H9 (cell line): ENCODE results near the gene PEMT. TPM values are rescaled to one million over a fixed set of nuclear protein-coding genes. Genes with fewer than 3 reads are reported as not detected.

ENCODE experiments used
- DNase-seq: peaks from one replicate; pipeline ENCODE4 v3.0.0-alpha.2; 2017
- H2AFZ ChIP-seq: one replicate; pipeline ENCODE4 v1.6.1; 2013; ENCODE audit warnings: mild to moderate bottlenecking, low read length, control low read depth, moderate library complexity
- H2AK5ac ChIP-seq: 2 replicates; pipeline ENCODE4 v1.6.1; 2013; ENCODE audit warnings: low read length, control low read depth, mixed read lengths; ENCODE audit not compliant: insufficient read length
- H2BK120ac ChIP-seq: one replicate; pipeline ENCODE4 v1.6.1; 2013; ENCODE audit warnings: low read depth, mild to moderate bottlenecking, low read length, control low read depth, inconsistent platforms; ENCODE audit not compliant: poor library complexity, severe bottlenecking
- H2BK12ac ChIP-seq: 2 replicates; pipeline ENCODE4 v1.6.1; 2013; ENCODE audit warnings: low read length, control low read depth, mixed read lengths, low read depth; ENCODE audit not compliant: insufficient read length
- H2BK15ac ChIP-seq: 2 replicates; pipeline ENCODE4 v1.6.1; 2013; ENCODE audit warnings: low read depth, low read length, control low read depth
- H2BK20ac ChIP-seq: one replicate; pipeline ENCODE4 v1.6.1; 2013; ENCODE audit warnings: low read depth, mild to moderate bottlenecking, low read length, control low read depth, inconsistent platforms; ENCODE audit not compliant: poor library complexity, severe bottlenecking
- H2BK5ac ChIP-seq: 2 replicates; pipeline ENCODE4 v1.6.1; 2013; ENCODE audit warnings: low read length, control low read depth, mixed read lengths; ENCODE audit not compliant: insufficient read length
- H3K14ac ChIP-seq: 2 replicates; pipeline ENCODE4 v1.6.1; 2013; ENCODE audit warnings: low read length, control low read depth; ENCODE audit not compliant: insufficient read depth
- H3K18ac ChIP-seq: 2 replicates; pipeline ENCODE4 v1.6.1; 2013; ENCODE audit warnings: low read depth, mild to moderate bottlenecking, mixed read lengths, low read length, control low read depth; ENCODE audit not compliant: insufficient read length
- H3K23ac ChIP-seq: 2 replicates; pipeline ENCODE4 v1.6.1; 2013; ENCODE audit warnings: low read length, control low read depth, mixed read lengths, low read depth; ENCODE audit not compliant: insufficient read length
- H3K23me2 ChIP-seq: 2 replicates; pipeline ENCODE4 v1.6.1; 2013; ENCODE audit warnings: low read depth, mild to moderate bottlenecking, mixed read lengths, low read length, control low read depth; ENCODE audit not compliant: insufficient read length, poor library complexity, severe bottlenecking
- H3K27ac ChIP-seq: 2 replicates; pipeline ENCODE4 v1.5.1; 2013; ENCODE audit warnings: low read length, control low read depth, mixed read lengths, low read depth; ENCODE audit not compliant: insufficient read length
- H3K27me3 ChIP-seq: 2 replicates; pipeline ENCODE4 v1.6.1; 2013; ENCODE audit warnings: low read length, control low read depth, inconsistent platforms; ENCODE audit not compliant: insufficient read depth
- H3K4ac ChIP-seq: 2 replicates; pipeline ENCODE4 v1.6.1; 2013; ENCODE audit warnings: low read depth, mild to moderate bottlenecking, control low read depth, inconsistent platforms, low read length, moderate library complexity
- H3K4me1 ChIP-seq: 2 replicates; pipeline ENCODE4 v1.6.1; 2013; ENCODE audit warnings: low read length, control low read depth, inconsistent platforms; ENCODE audit not compliant: insufficient read depth
- H3K4me2 ChIP-seq: 2 replicates; pipeline ENCODE4 v1.6.1; 2013; ENCODE audit warnings: low read length, control low read depth, mixed read lengths; ENCODE audit not compliant: insufficient read length, insufficient read depth
- H3K56ac ChIP-seq: 2 replicates; pipeline ENCODE4 v1.6.1; 2013; ENCODE audit warnings: low read depth, mild to moderate bottlenecking, mixed read lengths, low read length, control low read depth; ENCODE audit not compliant: insufficient read length
- H3K79me1 ChIP-seq: 2 replicates; pipeline ENCODE4 v1.6.1; 2013; ENCODE audit warnings: low read depth, mild to moderate bottlenecking, moderate library complexity, low read length, control low read depth, inconsistent platforms; ENCODE audit not compliant: insufficient read depth, poor library complexity, severe bottlenecking
- H3K79me2 ChIP-seq: 2 replicates; pipeline ENCODE4 v1.6.1; 2013; ENCODE audit warnings: low read length, control low read depth, inconsistent platforms; ENCODE audit not compliant: insufficient read depth
- H3K9ac ChIP-seq: 2 replicates; pipeline ENCODE4 v1.6.1; 2013; ENCODE audit warnings: low read length, control low read depth, mixed read lengths; ENCODE audit not compliant: insufficient read length; ENCODE audit errors: extremely low read depth
- H3K9me3 ChIP-seq: one replicate; pipeline ENCODE4 v1.6.1; 2013; ENCODE audit warnings: low read depth, low read length, inconsistent platforms; ENCODE audit not compliant: control insufficient read depth
- H3T11ph ChIP-seq: one replicate; pipeline ENCODE4 v1.6.1; 2013; ENCODE audit warnings: mild to moderate bottlenecking, low read length, control low read depth, inconsistent platforms
- H4K20me1 ChIP-seq: one replicate; pipeline ENCODE4 v1.6.1; 2013; ENCODE audit not compliant: control insufficient read depth, insufficient read length, insufficient read depth
- H4K5ac ChIP-seq: 2 replicates; pipeline ENCODE4 v1.6.1; 2013; ENCODE audit warnings: low read depth, mild to moderate bottlenecking, mixed read lengths, low read length, control low read depth; ENCODE audit not compliant: insufficient read length
- H4K8ac ChIP-seq: replicated peaks from 2 replicates; pipeline ENCODE4 v1.6.1; 2013; ENCODE audit warnings: low read length, control low read depth, mixed read lengths, low read depth; ENCODE audit not compliant: insufficient read length
- H4K91ac ChIP-seq: 2 replicates; pipeline ENCODE4 v1.6.1; 2013; ENCODE audit warnings: low read depth, mild to moderate bottlenecking, moderate library complexity, mixed read lengths, low read length, control low read depth; ENCODE audit not compliant: insufficient read length
- H3K27ac Mint-ChIP-seq, 3 experiments: 2 replicates in 2 of 3; 3 replicates in 1 of 3; pipeline ENCODE4 v1.8.0; 2020 to 2021; ENCODE audit warnings: mixed read lengths in 3 of 3, mild to moderate bottlenecking in 1 of 3, moderate library complexity in 1 of 3
- H3K27me3 Mint-ChIP-seq: 2 replicates; pipeline ENCODE4 v1.8.0; 2021; ENCODE audit warnings: low read depth, mild to moderate bottlenecking, moderate library complexity, mixed read lengths
- H3K36me3 Mint-ChIP-seq, 3 experiments: 2 replicates in 2 of 3; 3 replicates in 1 of 3; pipeline ENCODE4 v1.8.0; 2020 to 2021; ENCODE audit warnings: low read depth in 3 of 3, mixed read lengths in 3 of 3; ENCODE audit not compliant: insufficient read depth in 1 of 3
- H3K4me1 Mint-ChIP-seq, 2 experiments: 2 replicates each; pipeline ENCODE4 v1.8.0; 2020; ENCODE audit warnings: mixed read lengths in 2 of 2
- H3K4me3 Mint-ChIP-seq, 2 experiments: 2 replicates in 1 of 2; 3 replicates in 1 of 2; pipeline ENCODE4 v1.8.0; 2020 to 2021; ENCODE audit warnings: mild to moderate bottlenecking in 2 of 2, mixed read lengths in 2 of 2, moderate library complexity in 1 of 2
- H3K9me3 Mint-ChIP-seq, 2 experiments: 2 replicates in 1 of 2; 3 replicates in 1 of 2; pipeline ENCODE4 v1.8.0; 2020; ENCODE audit warnings: mild to moderate bottlenecking in 2 of 2, mixed read lengths in 2 of 2, moderate library complexity in 1 of 2
- WGBS: extraction: QIAGEN DNeasy Blood & Tissue Kit; methylation state at CpG from one replicate; pipeline ENCODE4 v1.1.7; 2013; ENCODE audit warnings: missing lambda C conversion rate, low lambda C conversion rate, mixed read lengths; ENCODE audit not compliant: insufficient read length; ENCODE audit errors: extremely low coverage; 5-methylcytosine and 5-hydroxymethylcytosine counted together
- total RNA-seq: library from RNA; stranded (reverse); gene quantifications from 2 replicates; pipeline ENCODE4 v1.2.1, GENCODE V29; 2021
- TF ChIP-seq, protein P1 (sequence below): fragments of 200-600 bp; sonication (generic); conservative IDR thresholded peaks from 3 replicates; pipeline ENCODE4 v1.8.0; 2021; ENCODE audit warnings: antibody characterized with exemption, mild to moderate bottlenecking

Gene PEMT
- total RNA-seq, 1 experiment from 2014 or later, result 63.2 TPM

DNA sequence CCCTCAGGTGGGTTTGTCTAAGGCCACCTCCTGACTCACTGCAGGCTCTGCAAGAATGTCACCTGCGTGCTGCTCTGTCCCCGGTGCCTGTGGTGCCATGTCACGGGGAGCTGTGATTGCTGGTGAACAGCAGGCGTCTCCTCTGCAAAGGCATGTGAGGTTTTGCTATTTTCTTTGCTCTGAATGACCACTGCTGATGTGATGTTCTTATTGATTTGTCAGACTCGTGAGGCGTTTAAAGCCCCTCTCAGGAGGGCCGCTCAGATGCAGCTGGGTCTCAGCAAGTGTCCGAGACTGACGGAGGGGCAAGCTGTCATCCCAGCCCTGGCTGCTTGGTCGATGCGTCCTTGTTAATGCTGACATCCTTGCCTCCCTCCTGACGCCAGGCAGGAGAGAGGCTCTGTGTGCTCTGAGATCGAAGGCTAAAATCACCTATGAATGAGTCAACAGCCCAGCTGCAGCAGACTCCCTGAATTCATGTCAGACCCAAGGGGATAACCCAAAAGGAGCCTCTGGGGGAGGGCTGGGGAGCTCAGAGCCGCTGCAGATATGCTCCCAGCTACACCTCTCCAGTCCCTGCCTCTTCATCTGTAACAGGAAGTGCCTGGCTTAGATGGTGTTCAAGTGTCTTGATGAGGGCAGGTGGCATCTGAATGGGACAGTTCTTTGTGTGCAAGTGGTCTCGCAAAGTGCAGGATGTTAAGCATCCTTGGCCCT lies 11.8 kb upstream of the PEMT start:
- Histone ChIP-seq H3K79me2 (no peaks in the 10 kb centered on the region), H3K4me2 (no peak overlapping the region), H3K27me3 (no peaks in the 10 kb centered on the region), H4K8ac (no peak overlapping the region), H4K20me1 (no peaks in the 10 kb centered on the region), H4K5ac (no peak overlapping the region), H3T11ph (no peak overlapping the region), H3K23ac (no peak overlapping the region), H4K91ac (no peak overlapping the region), H2BK5ac (no peak overlapping the region), H3K9me3 (no peaks in the 10 kb centered on the region), H3K56ac (no peak overlapping the region), H3K14ac (no peak overlapping the region), H3K79me1 (no peaks in the 10 kb centered on the region), H2AK5ac (no peak overlapping the region), H3K23me2 (no peaks in the 10 kb centered on the region), H2BK15ac (no peak overlapping the region), H3K18ac (no peak overlapping the region), H3K4ac (no peak overlapping the region), H2BK12ac (no peak overlapping the region), H2BK20ac (no peak overlapping the region), H2BK120ac (no peak overlapping the region), H3K4me1 (no peaks in the 10 kb centered on the region), H3K9ac (no peak overlapping the region), H2AFZ (no peak overlapping the region), H3K27ac (no peak overlapping the region)
- H3K9me3 Mint-ChIP-seq, result no peaks in the 10 kb centered on the region
- peak overlapping the region in 2 of 3 experiments; percentile 35 to 40; a peak in 2 of 7 replicates for H3K27ac Mint-ChIP-seq
- TF ChIP-seq, protein P1, sequence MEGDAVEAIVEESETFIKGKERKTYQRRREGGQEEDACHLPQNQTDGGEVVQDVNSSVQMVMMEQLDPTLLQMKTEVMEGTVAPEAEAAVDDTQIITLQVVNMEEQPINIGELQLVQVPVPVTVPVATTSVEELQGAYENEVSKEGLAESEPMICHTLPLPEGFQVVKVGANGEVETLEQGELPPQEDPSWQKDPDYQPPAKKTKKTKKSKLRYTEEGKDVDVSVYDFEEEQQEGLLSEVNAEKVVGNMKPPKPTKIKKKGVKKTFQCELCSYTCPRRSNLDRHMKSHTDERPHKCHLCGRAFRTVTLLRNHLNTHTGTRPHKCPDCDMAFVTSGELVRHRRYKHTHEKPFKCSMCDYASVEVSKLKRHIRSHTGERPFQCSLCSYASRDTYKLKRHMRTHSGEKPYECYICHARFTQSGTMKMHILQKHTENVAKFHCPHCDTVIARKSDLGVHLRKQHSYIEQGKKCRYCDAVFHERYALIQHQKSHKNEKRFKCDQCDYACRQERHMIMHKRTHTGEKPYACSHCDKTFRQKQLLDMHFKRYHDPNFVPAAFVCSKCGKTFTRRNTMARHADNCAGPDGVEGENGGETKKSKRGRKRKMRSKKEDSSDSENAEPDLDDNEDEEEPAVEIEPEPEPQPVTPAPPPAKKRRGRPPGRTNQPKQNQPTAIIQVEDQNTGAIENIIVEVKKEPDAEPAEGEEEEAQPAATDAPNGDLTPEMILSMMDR, result no peak
- no peak overlapping the region for H3K4me3 Mint-ChIP-seq
- no peaks in the 10 kb centered on the region for H3K36me3 Mint-ChIP-seq
- no CpG with 5 or more reads among the region's 15 CpGs for WGBS
- H3K4me1 Mint-ChIP-seq, result peaks cover 29 to 37% of the 10 kb centered on the region in 2 experiments
- peaks cover 5% of the 10 kb centered on the region for H3K27me3 Mint-ChIP-seq
- DNase-seq, result no peak
